ENCODE measurements around the gene SLC35F3. TPM values are rescaled to one million over a fixed set of nuclear protein-coding genes. Genes with fewer than 3 reads are reported as not detected.

The SLC35F3 gene
- polyA plus RNA-seq, 1 donor (not counting 4 experiments of a cell fraction or from before 2014, with no cell fraction given), result 13.8 TPM

GRCh38 chr1:233945979-233946378 lies 41.5 kb downstream of the SLC35F3 start:
- TF ChIP-seq EZH2 (IDR thresholded peaks at IDR 0.05; ENCODE audit: low read length), result no peak
- TF ChIP-seq CTCF (optimal IDR thresholded peaks at IDR 0.05 in 1 of 3, IDR thresholded peaks at IDR 0.05 in 1 of 3, conservative IDR thresholded peaks at IDR 0.05 in 1 of 3; ENCODE audit: extremely low read depth in 1 of 3, insufficient read depth in 2 of 3, low read length in 3 of 3), result no peak
- no peak overlapping the region for H3K9ac ChIP-seq (ENCODE audit: control insufficient read depth, extremely low read depth, insufficient read depth, low read length)
- peaks cover 7% of the 10 kb centered on the region for H3K4me1 ChIP-seq (ENCODE audit: control insufficient read depth, extremely low read depth, insufficient read depth, low read length)
- H4K20me1 ChIP-seq (ENCODE audit: control insufficient read depth, extremely low read depth, insufficient read depth, low read length), result no peaks in the 10 kb centered on the region
- dilution Hi-C loops (cut with MboI; ENCODE audit: extremely low pct_ligation_motif_present, low sequenced_read_pairs), result no loop called here
- no peaks in the 10 kb centered on the region for H3K9me3 ChIP-seq (ENCODE audit: control insufficient read depth, low read depth, low read length)
- no peaks in the 10 kb centered on the region for H3K9me1 ChIP-seq (ENCODE audit: control insufficient read depth, extremely low read depth, insufficient read depth, low read length)
- no peaks in the 10 kb centered on the region for H3K27me3 ChIP-seq (ENCODE audit: control insufficient read depth, extremely low read depth, insufficient read depth, low read length)
- DNase-seq (ENCODE audit: low read depth, low spot score), result no peak
- H3K4me3 ChIP-seq (ENCODE audit: control insufficient read depth in 2 of 3, extremely low read depth in 1 of 3, insufficient read depth in 2 of 3, low read depth in 1 of 3, low read length in 3 of 3), result no peak overlapping the region
- no peak for FAIRE-seq
- peak overlapping the region; percentile 13 for H3K27ac ChIP-seq (ENCODE audit: control insufficient read depth, insufficient read depth, low read length)
- peak overlapping the region; percentile 6 for H3K4me2 ChIP-seq (ENCODE audit: control insufficient read depth, extremely low read depth, insufficient read depth, low read depth, low read length)
- H3K79me2 ChIP-seq (ENCODE audit: control insufficient read depth, insufficient read depth, low read length), result peaks cover 12% of the 10 kb centered on the region
- no peaks in the 10 kb centered on the region for H3K36me3 ChIP-seq (ENCODE audit: control insufficient read depth in 2 of 2, extremely low read depth in 1 of 2, insufficient read depth in 2 of 2, low read length in 2 of 2)
- H2AFZ ChIP-seq (ENCODE audit: control insufficient read depth, low read length), result no peak overlapping the region

- Histone ChIP-seq H3K9me3 (ENCODE audit: control insufficient read depth, low read depth, low read length) (no peaks in the 10 kb centered on the region), H3K9me1 (ENCODE audit: control insufficient read depth, extremely low read depth, insufficient read depth, low read length) (no peaks in the 10 kb centered on the region), H3K4me3 (ENCODE audit: control insufficient read depth in 2 of 3, extremely low read depth in 1 of 3, insufficient read depth in 2 of 3, low read depth in 1 of 3, low read length in 3 of 3) (no peak overlapping the region), H3K4me2 (ENCODE audit: control insufficient read depth, extremely low read depth, insufficient read depth, low read depth, low read length) (no peak overlapping the region), H2AFZ (ENCODE audit: control insufficient read depth, low read length) (no peak overlapping the region), H3K27ac (ENCODE audit: control insufficient read depth, insufficient read depth, low read length) (no peak overlapping the region), H3K9ac (ENCODE audit: control insufficient read depth, extremely low read depth, insufficient read depth, low read length) (no peak overlapping the region), H3K36me3 (ENCODE audit: control insufficient read depth in 2 of 2, extremely low read depth in 1 of 2, insufficient read depth in 2 of 2, low read length in 2 of 2) (no peaks in the 10 kb centered on the region), H3K4me1 (ENCODE audit: control insufficient read depth, extremely low read depth, insufficient read depth, low read length) (peaks cover 7% of the 10 kb centered on the region), H3K27me3 (ENCODE audit: control insufficient read depth, extremely low read depth, insufficient read depth, low read length) (no peaks in the 10 kb centered on the region), H3K79me2 (ENCODE audit: control insufficient read depth, insufficient read depth, low read length) (peaks cover 11% of the 10 kb centered on the region), H4K20me1 (ENCODE audit: control insufficient read depth, extremely low read depth, insufficient read depth, low read length) (no peaks in the 10 kb centered on the region)
- dilution Hi-C loops (cut with MboI; ENCODE audit: extremely low pct_ligation_motif_present, low sequenced_read_pairs), result no loop called here
- TF ChIP-seq EZH2 (IDR thresholded peaks at IDR 0.05; ENCODE audit: low read length), result no peak
- no peak for TF ChIP-seq CTCF (optimal IDR thresholded peaks at IDR 0.05 in 1 of 3, IDR thresholded peaks at IDR 0.05 in 1 of 3, conservative IDR thresholded peaks at IDR 0.05 in 1 of 3; ENCODE audit: extremely low read depth in 1 of 3, insufficient read depth in 2 of 3, low read length in 3 of 3)
- DNase-seq (ENCODE audit: low read depth, low spot score), result no peak
- FAIRE-seq, result no peak
Measured at GRCh38 chr1:233946724-233947123, 42.2 kb downstream of the SLC35F3 start.
